NCI-H128 (cell line): ENCODE data around the gene ZNF394.
A peak's percentile ranks its signal among the peaks of the same experiment; 100 is the strongest.
"Not testable (repeated sequence)": the region's sequence is repeated elsewhere in the genome, so short reads cannot be mapped to it uniquely, and the experiment has no call there.

ENCODE experiments used
- DNase-seq: peaks from one replicate; lab custom pipeline; 2025; ENCODE audit not compliant: unreplicated experiment; lab: John Stamatoyannopoulos, UW

The ZNF394 gene

GRCh38 chr7:99499721-99500636 is at the start of gene ZNF394:
Gene ZNF394 (minus strand): TSS chr7:99500281. CDS start chr7:99500093, 188 bp downstream.
- DNase-seq = peak; percentile 87

GRCh38 chr7:99549545-99549944 is 49.5 kb upstream of the ZNF394 start:
- not testable (repeated sequence) for DNase-seq

- not testable (repeated sequence) for DNase-seq
Measured at GRCh38 chr7:99545308-99545707, 45.2 kb upstream of the ZNF394 start.

DNA sequence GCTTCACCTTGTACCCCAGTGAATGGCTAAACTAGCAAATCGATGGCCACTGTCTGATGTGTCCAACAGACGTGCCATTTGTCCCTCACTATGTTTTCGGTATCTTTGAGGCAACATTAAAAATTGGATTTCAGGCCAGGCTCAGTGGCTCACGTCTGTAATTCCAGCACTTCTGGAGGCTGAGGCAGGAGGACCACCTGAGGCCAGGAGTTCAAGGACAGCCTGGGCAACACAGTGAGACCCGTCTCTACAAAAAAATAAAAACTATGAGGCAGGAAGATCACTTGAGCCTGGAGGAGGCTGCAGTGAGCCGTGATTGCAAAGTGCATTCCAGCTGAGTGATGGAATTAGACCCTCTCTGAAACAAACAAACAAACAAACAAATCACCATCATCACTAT is 43.8 kb upstream of the ZNF394 start:
- no peak for DNase-seq

DNA sequence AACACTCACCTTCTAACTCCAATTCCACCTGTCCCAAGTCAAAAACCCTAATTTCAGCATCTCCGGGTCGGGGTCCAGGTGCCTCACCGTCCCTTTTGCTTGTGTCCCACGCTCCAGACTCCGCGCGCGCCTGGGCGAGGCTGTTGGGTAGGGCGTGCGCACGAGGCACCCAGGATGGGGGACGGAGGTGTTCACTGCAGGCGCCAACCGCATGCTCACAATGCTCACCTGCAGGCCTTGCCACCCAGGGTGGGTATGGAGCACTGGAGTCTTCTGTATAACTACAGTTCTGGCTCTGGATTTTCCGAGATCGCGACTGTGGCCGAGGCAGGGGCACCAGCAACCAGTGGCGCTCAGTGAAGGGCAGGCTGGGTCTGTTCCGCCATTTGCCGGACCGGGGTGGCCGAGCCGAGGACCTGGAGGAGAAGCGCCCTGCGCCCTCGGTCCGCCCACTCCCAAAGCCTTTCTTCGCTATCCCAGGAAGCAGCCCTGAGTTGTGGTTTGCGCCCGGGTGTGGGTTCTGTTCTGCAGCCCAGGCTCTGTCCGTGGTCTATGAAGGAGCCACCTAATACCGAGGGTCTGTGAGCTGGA is 43.1 kb upstream of the ZNF394 start:
- no peak for DNase-seq

- no peak for DNase-seq
Measured at GRCh38 chr7:99541212-99541611, 41.1 kb upstream of the ZNF394 start.

GRCh38 chr7:99540542-99540941 is 40.5 kb upstream of the ZNF394 start:
- DNase-seq = no peak

GRCh38 chr7:99539213-99539811 is 39.2 kb upstream of the ZNF394 start:
- DNase-seq = no peak

DNA sequence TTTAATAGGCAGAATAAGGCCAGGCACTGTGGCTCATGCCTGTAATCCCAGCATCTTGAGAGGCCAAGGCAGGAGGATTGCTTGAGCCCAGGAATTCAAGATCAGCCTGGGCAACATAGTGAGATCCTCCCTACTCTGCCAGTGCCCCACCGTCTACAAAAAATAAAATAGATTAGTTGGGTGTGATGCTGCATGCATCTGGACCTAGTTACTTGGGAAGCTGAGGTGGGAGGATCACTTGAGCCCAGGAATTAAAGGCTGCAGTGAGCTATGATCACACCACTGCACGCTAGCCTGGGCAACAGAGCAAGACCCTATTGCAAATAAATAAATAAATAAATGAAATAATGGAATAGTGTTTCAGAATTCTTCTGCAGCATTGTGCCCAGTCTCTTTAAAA is 35.6 kb upstream of the ZNF394 start:
- no peak for DNase-seq

DNA sequence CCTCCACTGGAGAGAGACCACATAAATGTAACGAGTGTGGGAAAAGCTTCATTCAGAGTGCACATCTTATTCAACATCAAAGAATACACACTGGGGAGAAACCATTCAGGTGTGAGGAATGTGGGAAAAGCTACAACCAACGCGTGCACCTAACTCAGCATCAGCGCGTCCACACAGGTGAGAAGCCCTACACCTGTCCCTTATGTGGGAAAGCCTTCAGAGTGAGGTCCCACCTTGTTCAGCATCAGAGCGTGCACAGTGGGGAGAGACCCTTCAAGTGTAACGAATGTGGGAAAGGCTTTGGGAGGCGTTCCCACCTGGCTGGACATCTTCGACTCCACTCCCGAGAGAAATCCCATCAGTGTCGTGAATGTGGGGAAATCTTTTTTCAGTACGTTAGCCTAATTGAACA is 31.3 kb upstream of the ZNF394 start:
- no peak for DNase-seq

DNA sequence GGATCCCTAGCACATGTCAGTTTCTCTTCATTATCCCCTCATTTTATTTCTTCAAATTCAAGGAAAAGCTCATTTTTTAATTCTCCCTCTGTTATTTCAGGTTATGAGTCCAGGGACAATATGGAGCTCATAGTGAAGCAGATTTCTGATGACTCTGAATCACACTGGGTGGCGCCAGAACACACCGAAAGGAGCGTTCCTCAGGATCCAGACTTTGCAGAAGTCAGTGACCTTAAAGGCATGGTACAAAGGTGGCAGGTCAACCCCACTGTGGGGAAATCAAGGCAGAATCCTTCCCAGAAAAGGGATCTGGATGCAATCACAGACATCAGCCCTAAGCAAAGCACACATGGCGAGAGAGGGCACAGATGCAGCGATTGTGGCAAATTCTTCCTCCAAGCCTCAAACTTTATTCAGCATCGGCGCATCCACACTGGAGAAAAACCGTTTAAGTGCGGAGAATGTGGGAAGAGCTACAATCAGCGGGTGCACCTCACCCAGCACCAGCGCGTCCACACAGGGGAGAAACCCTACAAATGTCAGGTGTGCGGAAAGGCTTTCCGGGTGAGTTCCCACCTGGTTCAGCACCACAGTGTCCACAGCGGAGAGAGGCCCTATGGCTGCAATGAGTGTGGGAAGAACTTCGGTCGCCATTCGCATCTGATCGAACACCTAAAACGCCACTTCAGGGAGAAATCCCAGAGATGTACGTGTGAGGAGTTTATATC is 25.8 kb upstream of the ZNF394 start:
- DNase-seq = no peak

GRCh38 chr7:99521399-99521798 is 21.3 kb upstream of the ZNF394 start:
- no peak for DNase-seq

DNA sequence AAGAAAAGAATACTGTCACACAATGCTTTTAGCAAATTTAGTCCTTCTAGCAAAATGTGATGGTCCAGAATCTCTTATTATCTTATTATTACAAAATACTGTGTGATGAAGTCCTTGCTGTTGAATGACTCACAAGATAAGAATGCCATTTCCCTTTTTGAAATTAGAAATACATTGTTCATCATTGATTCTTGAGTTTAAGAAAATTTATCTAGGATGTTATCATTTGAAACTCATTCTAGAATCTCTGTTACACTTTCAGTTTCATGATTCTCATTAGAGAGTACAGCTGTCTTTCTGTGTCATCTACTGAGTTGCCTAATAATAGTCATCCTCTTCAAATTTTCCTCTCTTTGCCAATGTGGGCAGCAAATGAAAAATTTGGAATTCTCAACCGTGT is 14.0 kb upstream of the ZNF394 start:
- DNase-seq = no peak

DNA sequence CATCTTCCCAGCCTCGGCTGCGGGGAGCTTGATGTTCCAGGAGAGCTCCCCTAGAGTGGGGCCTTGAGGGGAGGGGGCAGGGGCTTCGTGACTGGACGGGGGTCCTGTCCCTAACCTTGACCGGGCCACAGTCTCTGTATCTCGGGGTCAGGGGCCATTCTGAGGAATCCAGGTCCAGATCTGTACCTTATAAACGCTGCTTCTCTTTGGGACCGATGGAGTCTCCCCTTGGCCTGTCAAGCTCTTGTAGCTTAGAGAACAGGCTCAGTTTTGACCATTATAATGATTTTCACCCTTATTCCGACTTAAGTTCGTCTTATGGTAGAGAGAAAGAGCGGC is 5.2 kb upstream of the ZNF394 start:
- DNase-seq = no peak

DNA sequence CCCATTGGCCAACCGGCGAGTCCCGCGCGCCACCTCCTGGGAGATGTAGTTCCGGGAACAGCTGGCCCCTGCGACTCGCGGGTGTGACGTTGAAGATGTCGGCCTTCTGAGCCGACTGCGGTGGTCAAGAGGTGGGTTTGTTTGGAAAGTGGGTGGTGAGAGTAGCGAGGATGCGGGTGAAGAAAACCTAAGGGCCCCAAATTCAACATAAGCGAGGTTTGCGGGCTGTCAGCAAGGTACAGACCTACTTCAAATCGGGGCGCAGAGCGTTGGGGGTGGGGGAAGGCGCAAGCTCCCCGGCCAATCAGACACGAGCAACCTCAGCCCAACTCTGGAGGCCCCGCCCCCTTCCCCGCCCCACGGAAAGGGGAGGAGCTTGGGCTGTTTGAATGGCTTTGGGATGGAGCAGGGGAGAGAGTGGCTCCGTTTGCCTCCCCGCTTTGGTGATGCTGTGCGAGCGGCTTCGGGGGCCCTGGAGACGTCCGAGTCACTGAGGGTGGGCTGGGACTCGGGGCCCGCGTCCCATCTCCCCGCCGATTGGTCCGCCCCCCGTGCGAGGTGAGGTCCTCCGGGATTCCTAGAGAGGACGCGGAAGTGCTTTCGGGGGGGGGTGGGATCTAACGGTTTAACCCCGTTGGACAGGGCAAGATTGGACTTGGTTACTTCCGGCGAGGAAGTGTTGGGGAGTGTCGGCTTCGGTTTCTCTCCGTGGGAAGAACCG is 4.7 kb upstream of the ZNF394 start, which contains the start of gene ZKSCAN5:
TSS of gene ZKSCAN5 (plus strand) at position 60 of the 721 bp plus-strand sequence. CDS start 1,383 bp downstream, outside the sequence.
- peak; percentile 84 for DNase-seq

DNA sequence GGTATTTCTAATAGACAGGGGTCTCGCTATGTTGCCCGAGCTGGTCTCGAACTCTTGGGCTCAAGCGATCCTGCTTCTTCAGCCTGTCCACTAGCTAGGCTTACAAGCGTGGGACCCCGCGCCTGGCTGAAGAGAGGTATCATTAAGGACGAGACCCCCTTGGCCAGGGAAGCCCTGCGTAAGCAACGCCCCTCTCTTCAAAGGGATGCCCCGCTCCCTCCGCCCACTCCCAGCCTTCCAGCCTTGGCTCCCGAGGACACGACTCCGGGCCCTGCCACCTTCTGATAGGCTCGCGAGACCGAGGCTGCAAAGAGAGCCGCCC is 4.2 kb upstream of the ZNF394 start:
- DNase-seq = peak; percentile 92

DNA sequence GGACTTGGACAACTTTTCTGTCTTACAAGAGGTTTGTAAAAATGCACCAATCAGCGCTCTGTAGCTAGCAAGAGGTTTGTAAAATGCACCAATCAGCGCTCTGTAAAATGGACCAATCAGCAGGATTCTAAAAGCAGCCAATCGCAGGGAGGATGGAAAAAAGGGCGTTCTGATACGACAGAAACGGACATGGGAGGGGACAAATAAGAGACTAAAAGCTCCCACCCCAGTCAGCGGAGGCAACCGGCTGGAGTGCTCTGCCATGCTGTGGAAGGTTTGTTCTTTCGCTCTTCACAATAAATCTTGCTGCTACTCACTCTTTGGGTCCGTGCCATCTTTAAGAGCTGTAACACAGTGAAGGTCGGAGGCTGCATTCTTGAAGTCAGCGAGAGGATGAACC is 1.2 kb upstream of the ZNF394 start:
- not testable (repeated sequence) for DNase-seq

GRCh38 chr7:99500637-99501009 is 542 bp upstream of the ZNF394 start:
- DNase-seq = no peak

GRCh38 chr7:99499371-99499720 is 735 bp downstream of the ZNF394 start:
- no peak for DNase-seq

GRCh38 chr7:99498546-99498944 is 1.5 kb downstream of the ZNF394 start:
- DNase-seq = no peak
